ENCODE data around the gene UNC13A.

DNA sequence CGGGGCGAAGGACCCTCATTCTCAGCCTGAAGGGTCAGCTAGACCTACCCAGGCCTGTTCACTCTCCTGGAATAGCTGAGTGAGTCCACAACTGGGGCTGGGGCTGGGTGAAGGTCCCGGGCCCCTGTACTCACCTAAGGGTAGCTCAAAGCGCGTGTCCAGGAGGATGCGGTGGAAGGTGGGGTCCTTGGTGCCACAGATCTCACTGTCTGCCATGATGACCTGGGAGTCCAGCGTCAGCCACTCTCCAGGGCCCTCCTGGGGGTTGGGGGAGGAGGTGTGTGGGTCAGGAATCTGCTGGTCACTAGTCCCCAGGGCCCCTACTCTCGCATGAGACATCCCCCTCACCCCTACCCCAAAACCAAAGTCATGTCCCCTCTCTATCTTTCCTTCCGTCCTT lies 18.7 kb downstream of the UNC13A start:
- TF ChIP-seq, protein P1, sequence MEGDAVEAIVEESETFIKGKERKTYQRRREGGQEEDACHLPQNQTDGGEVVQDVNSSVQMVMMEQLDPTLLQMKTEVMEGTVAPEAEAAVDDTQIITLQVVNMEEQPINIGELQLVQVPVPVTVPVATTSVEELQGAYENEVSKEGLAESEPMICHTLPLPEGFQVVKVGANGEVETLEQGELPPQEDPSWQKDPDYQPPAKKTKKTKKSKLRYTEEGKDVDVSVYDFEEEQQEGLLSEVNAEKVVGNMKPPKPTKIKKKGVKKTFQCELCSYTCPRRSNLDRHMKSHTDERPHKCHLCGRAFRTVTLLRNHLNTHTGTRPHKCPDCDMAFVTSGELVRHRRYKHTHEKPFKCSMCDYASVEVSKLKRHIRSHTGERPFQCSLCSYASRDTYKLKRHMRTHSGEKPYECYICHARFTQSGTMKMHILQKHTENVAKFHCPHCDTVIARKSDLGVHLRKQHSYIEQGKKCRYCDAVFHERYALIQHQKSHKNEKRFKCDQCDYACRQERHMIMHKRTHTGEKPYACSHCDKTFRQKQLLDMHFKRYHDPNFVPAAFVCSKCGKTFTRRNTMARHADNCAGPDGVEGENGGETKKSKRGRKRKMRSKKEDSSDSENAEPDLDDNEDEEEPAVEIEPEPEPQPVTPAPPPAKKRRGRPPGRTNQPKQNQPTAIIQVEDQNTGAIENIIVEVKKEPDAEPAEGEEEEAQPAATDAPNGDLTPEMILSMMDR (IDR thresholded peaks at IDR 0.05) = no peak
- TF ChIP-seq POLR2A (IDR thresholded peaks at IDR 0.05) = no peak
- TF ChIP-seq EP300 (IDR thresholded peaks at IDR 0.05) = no peak

Measured in stomach (tissue), 4 donors.